GM12865 (cell line): ENCODE measurements around the gene SOS1.

Experiments used
- DNase-seq: peaks from one replicate; pipeline ENCODE4 v3.0.0; 2010; ENCODE audit warnings: low read depth
- H3K4me3 ChIP-seq: 2 replicates; pipeline ENCODE4 v1.5.1; 2011; ENCODE audit warnings: mild to moderate bottlenecking, low read depth, low read length, control low read depth
- TF ChIP-seq, protein P1 (sequence below): IDR thresholded peaks from 2 replicates; pipeline ENCODE4 v1.5.1; 2011; ENCODE audit warnings: low read length, control low read depth, low read depth, inconsistent platforms; ENCODE audit not compliant: insufficient read depth; ENCODE audit errors: missing control alignments

Gene SOS1

DNA sequence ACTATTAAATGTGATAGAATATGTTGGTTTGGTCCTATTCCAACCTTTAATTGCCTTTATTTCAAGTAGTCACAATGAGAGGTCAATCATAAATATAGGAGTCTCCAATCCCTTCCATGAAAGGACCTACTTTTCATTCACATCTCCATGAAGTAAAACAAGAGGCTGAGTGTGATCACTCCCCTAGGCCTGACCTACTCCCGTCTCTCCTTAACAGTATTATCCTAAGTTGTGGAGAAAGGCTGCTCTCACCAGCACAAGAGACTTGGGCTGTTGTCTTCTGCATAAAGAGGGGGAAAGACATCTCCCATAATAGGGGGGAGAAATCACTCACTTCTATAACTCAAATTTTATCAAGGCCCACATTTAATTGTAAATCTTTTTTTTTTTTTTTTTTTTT lies 105.4 kb downstream of the SOS1 start:
- no peak overlapping the region for H3K4me3 ChIP-seq
- DNase-seq, result no peak
- TF ChIP-seq, protein P1, sequence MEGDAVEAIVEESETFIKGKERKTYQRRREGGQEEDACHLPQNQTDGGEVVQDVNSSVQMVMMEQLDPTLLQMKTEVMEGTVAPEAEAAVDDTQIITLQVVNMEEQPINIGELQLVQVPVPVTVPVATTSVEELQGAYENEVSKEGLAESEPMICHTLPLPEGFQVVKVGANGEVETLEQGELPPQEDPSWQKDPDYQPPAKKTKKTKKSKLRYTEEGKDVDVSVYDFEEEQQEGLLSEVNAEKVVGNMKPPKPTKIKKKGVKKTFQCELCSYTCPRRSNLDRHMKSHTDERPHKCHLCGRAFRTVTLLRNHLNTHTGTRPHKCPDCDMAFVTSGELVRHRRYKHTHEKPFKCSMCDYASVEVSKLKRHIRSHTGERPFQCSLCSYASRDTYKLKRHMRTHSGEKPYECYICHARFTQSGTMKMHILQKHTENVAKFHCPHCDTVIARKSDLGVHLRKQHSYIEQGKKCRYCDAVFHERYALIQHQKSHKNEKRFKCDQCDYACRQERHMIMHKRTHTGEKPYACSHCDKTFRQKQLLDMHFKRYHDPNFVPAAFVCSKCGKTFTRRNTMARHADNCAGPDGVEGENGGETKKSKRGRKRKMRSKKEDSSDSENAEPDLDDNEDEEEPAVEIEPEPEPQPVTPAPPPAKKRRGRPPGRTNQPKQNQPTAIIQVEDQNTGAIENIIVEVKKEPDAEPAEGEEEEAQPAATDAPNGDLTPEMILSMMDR, result no peak

DNA sequence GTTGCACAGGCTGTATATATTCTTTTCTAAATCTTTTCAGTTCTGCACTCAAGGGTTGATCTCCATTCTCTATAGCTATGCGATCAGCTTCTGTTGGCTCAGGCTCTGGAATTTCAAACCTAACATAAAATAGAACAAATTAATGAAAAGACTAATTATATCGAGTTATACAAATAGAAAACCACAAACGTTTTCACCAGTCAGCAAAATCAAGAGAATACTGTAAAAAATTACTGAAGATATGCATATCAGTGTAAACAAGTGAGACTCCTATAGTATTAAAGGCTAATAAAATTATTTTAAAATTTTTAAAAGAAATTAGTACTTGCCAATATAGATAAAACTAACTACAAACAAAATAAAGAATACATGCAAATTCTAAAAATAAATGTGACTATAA lies 107.0 kb downstream of the SOS1 start:
- TF ChIP-seq, protein P1, result no peak
- DNase-seq, result no peak
- H3K4me3 ChIP-seq, result no peak overlapping the region

DNA sequence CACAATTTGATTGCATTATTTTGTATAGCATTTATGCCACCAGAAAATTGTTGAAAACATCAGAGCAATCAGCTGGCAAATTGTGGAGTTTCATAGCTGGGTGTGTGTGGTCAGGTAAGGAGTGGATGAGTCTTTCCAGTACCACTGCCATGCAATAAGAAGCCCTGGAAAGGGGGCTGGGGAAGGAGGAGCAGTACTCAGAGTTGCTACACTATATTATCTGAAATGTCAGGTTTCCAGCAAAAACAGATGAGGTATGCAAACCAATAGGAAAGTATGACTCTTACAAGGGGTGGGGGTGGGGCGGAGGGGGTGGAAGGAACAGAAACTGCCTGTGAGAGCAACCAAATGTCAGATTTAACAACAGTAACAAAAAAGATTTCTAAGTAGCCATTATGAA lies 112.2 kb downstream of the SOS1 start:
- no peak overlapping the region for H3K4me3 ChIP-seq
- DNase-seq, result no peak
- TF ChIP-seq, protein P1, result no peak

GRCh38 chr2:39007875-39008504 lies 112.9 kb downstream of the SOS1 start:
- H3K4me3 ChIP-seq, result no peak overlapping the region
- no peak for DNase-seq
- TF ChIP-seq, protein P1, result no peak

DNA sequence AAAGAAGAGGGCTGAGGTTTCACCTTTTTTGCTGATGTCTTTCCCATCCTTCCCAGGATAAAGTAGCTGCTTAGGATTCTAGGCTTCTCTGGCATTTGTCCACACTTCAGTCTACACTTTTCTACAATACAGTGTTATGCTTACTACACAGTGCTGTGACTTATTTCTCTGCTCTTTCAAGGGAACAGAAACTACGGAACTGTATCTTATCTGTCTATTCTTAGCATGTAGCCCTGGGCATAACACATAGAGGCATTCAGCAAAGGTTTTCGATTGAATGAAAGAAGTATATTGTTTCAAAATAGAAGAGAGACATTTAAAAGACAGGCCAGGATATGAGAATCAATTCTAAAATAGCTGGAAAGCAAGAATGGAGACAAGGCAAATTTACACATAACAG lies 120.3 kb downstream of the SOS1 start:
- TF ChIP-seq, protein P1, result no peak
- H3K4me3 ChIP-seq, result no peak overlapping the region
- no peak for DNase-seq

DNA sequence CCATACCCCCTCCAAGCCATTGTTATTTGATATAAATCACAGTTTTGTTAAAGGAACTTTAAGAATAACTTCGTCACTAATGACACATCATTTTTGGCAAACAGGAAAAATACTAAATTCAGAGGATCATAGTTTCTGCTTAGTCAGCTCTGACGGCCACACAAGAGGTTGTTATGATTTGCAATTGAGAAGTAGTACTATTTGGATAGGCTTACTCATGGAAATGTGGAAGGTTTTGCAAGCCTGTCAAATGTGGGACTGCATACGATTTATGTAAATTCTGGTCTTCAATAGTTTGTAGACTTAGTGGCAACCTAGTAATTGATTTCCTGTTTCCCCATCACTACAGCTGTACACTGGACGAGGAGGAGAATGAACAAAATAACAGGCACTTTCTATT lies 123.1 kb downstream of the SOS1 start:
- TF ChIP-seq, protein P1, result no peak
- no peak overlapping the region for H3K4me3 ChIP-seq
- DNase-seq, result no peak

- TF ChIP-seq, protein P1, result no peak
- no peak overlapping the region for H3K4me3 ChIP-seq
- DNase-seq, result no peak
Measured at GRCh38 chr2:38991899-38992298, 129.0 kb downstream of the SOS1 start.
